Calu3 (cell line): ENCODE measurements around the gene NDUFA3. TPM values are rescaled to one million over a fixed set of nuclear protein-coding genes. Genes with fewer than 3 reads are reported as not detected.

Experiments used
- BruUV-seq: library from RNA; stranded (reverse); fragments of 400-500 nt; replicated peaks from 2 replicates; lab custom pipeline; 2021; lab: Mats Ljungman, UMichigan
- CTCF ChIA-PET: fragments of 300-600 bp; sonication (Branson Sonifier 250); formaldehyde crosslinking; loops from one replicate; lab custom pipeline; 2022; ENCODE audit warnings: antibody characterized with exemption; lab: Charles Lee
- DNase-seq: peaks from one replicate; pipeline ENCODE4 v3.0.0; 2022
- H3K27ac Mint-ChIP-seq: one replicate; pipeline ENCODE4 v1.8.0; 2022; ENCODE audit warnings: mixed read lengths; ENCODE audit not compliant: unreplicated experiment
- H3K27me3 Mint-ChIP-seq: one replicate; pipeline ENCODE4 v1.8.0; 2022; ENCODE audit warnings: mixed read lengths; ENCODE audit not compliant: unreplicated experiment
- H3K36me3 Mint-ChIP-seq: one replicate; pipeline ENCODE4 v1.8.0; 2022; ENCODE audit warnings: mild to moderate bottlenecking, moderate library complexity, mixed read lengths; ENCODE audit not compliant: insufficient read depth, unreplicated experiment
- H3K4me1 Mint-ChIP-seq: one replicate; pipeline ENCODE4 v1.8.0; 2022; ENCODE audit warnings: mild to moderate bottlenecking, low read depth, mixed read lengths; ENCODE audit not compliant: unreplicated experiment
- H3K4me3 Mint-ChIP-seq: one replicate; pipeline ENCODE4 v1.8.0; 2022; ENCODE audit warnings: mild to moderate bottlenecking, low read depth, moderate library complexity, mixed read lengths; ENCODE audit not compliant: unreplicated experiment
- H3K9me3 Mint-ChIP-seq: one replicate; pipeline ENCODE4 v1.8.0; 2022; ENCODE audit warnings: low read depth, mixed read lengths; ENCODE audit not compliant: unreplicated experiment
- intact Hi-C: fragments of 100-400 bp; cut with micrococcal nuclease; formaldehyde crosslinking; loops from one replicate; pipeline ENCODE4 v1.10.0; 2022; ENCODE audit not compliant: unreplicated experiment
- total RNA-seq: library from RNA; stranded (reverse); gene quantifications from 2 replicates; pipeline ENCODE4 v1.2.3, GENCODE V29; 2022
- TF ChIP-seq, protein P1 (sequence below): fragments of 200-600 bp; IDR thresholded peaks from one replicate; pipeline ENCODE4 v1.8.0; 2022; ENCODE audit warnings: antibody characterized with exemption; ENCODE audit not compliant: unreplicated experiment

The NDUFA3 gene
- total RNA-seq, 1 experiment from 2014 or later = 255 TPM

DNA sequence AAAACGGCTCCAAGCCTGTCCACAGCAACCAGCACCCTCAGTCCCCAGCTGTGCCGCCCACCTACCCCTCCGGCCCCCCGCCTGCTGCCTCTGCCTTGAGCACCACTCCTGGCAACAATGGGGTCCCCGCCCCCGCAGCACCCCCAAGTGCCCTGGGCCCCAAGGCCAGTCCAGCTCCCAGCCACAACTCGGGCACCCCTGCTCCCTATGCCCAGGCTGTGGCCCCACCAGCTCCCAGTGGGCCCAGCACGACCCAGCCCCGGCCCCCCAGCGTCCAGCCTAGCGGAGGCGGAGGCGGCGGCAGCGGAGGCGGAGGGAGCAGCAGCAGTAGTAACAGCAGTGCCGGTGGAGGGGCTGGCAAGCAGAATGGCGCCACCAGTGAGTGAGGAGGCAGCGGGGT, 45.5 kb downstream of the NDUFA3 start:
- H3K36me3 Mint-ChIP-seq = peaks cover 89% of the 10 kb centered on the region
- CTCF ChIA-PET = no interaction called here
- TF ChIP-seq, protein P1, sequence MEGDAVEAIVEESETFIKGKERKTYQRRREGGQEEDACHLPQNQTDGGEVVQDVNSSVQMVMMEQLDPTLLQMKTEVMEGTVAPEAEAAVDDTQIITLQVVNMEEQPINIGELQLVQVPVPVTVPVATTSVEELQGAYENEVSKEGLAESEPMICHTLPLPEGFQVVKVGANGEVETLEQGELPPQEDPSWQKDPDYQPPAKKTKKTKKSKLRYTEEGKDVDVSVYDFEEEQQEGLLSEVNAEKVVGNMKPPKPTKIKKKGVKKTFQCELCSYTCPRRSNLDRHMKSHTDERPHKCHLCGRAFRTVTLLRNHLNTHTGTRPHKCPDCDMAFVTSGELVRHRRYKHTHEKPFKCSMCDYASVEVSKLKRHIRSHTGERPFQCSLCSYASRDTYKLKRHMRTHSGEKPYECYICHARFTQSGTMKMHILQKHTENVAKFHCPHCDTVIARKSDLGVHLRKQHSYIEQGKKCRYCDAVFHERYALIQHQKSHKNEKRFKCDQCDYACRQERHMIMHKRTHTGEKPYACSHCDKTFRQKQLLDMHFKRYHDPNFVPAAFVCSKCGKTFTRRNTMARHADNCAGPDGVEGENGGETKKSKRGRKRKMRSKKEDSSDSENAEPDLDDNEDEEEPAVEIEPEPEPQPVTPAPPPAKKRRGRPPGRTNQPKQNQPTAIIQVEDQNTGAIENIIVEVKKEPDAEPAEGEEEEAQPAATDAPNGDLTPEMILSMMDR = no peak
- no TSS peak for BruUV-seq
- no peak for DNase-seq
- no peak overlapping the region for H3K27ac Mint-ChIP-seq
- no peaks in the 10 kb centered on the region for H3K27me3 Mint-ChIP-seq
- intact Hi-C loops = no loop called here
- no peak overlapping the region for H3K4me3 Mint-ChIP-seq
- H3K9me3 Mint-ChIP-seq = no peaks in the 10 kb centered on the region
- H3K4me1 Mint-ChIP-seq = peaks cover 10% of the 10 kb centered on the region

DNA sequence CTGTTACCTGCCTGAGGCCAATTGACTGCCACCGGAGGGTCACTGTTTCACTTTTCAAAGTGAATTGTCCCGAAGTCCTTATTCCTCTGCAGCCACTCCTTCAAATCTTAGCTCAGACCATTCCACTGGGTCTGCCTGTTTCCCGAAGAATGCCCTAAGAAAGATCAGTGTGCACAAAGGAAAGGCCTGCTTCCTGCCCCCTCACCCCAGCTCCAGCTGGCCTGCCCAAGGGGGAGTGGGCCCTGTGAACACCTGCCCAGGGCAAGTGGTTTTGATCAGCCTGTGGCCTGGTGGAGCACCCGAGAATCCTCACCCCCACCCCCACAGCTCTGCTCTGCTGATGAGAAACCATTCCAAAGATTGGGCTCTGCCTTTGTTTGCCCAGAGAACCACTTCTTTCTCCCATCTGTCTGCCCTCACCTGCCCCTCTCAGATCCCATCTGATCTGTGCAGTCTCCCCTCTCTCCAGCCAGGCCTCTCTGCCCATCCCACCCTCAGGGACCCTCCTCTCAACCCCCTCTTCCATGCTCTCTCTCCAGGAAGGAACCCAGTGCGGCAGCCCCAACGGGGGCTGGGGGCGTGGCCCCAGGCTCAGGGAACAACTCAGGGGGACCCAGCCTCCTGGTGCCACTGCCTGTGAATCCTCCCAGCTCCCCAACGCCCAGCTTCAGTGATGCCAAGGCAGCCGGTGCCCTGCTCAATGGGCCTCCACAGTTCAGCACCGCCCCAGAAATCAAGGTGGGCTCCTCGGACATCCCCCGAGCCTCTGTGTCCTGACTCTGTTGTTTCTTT, 46.6 kb downstream of the NDUFA3 start:
- peak overlapping the region; percentile 2 for H3K4me3 Mint-ChIP-seq
- no TSS peak for BruUV-seq
- DNase-seq = no peak

DNA sequence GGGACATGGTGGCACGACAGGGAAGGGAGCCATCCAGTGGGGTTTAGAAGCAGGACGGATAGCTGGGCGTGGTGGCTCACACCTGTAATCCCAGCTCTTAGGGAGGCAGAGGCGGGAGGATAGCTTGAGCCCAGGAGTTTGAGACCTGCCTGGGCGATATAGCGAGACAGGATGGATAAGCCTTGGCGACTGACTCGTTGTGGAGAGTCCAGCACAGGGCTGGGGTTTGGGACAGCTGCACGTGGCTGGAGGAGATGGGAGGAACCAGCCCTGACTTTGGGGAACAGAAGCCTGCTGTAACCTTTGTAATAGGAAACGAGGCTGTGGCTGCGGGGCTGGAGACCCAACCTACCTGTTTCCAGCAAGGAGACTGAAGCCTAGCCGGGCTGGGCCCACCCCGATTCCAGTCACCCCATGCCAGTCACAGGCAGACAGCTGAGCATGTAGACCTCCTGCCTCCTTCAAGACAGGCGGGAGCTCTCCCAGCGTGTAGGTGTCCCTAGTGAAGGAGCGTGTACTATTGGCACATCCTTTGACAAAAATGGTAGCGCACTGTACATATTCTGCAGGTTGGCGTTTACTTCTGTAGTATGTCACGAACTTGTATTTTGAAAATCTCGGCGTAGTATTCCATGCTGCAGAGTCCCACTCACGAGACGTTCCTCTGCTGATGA, 48.8 kb downstream of the NDUFA3 start:
- H3K27ac Mint-ChIP-seq = peak overlapping the region; percentile 6
- BruUV-seq = no TSS peak
- CTCF ChIA-PET = interaction anchor here (0.9 kb wide), 1 partner anchor 20 kb away, joined by 3 read pairs; no protein-coding TSS in a partner anchor
- H3K4me1 Mint-ChIP-seq = peaks cover 1% of the 10 kb centered on the region
- H3K4me3 Mint-ChIP-seq = no peak overlapping the region
- no peaks in the 10 kb centered on the region for H3K27me3 Mint-ChIP-seq
- H3K9me3 Mint-ChIP-seq = no peaks in the 10 kb centered on the region
- H3K36me3 Mint-ChIP-seq = peaks cover 89% of the 10 kb centered on the region
- intact Hi-C loops = no loop called here
- no peak for DNase-seq
- TF ChIP-seq, protein P1 = no peak

More for the DNA sequence above, 46.6 kb downstream of the NDUFA3 start:
- peaks cover 7% of the 10 kb centered on the region for H3K4me1 Mint-ChIP-seq
- H3K36me3 Mint-ChIP-seq = peaks cover 89% of the 10 kb centered on the region
- TF ChIP-seq, protein P1 = no peak
- no peaks in the 10 kb centered on the region for H3K27me3 Mint-ChIP-seq
- peak overlapping the region; percentile 14 for H3K27ac Mint-ChIP-seq
- H3K9me3 Mint-ChIP-seq = no peaks in the 10 kb centered on the region
- CTCF ChIA-PET = interaction anchor here (0.5 kb wide), 1 partner anchor 148 kb away, joined by 3 read pairs; no protein-coding TSS in a partner anchor
- intact Hi-C loops = no loop called here

DNA sequence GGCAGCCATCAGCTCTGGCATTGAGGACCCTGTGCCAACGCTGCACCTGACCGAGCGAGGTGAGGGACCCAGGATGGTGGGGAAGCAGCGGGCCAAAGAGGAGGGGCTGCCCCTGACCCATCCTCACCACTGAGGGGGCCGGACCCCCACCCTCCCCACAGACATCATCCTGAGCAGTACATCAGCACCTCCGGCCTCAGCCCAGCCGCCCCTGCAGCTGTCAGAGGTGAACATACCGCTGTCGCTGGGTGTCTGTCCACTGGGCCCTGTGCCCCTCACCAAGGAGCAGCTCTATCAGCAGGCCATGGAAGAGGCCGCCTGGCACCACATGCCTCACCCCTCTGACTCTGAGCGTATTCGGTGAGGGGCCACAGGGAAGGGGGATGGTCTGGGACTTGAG, 49.6 kb downstream of the NDUFA3 start:
- Mint-ChIP-seq H3K4me3 (no peak overlapping the region), H3K36me3 (peaks cover 89% of the 10 kb centered on the region), H3K27me3 (no peaks in the 10 kb centered on the region), H3K9me3 (no peaks in the 10 kb centered on the region), H3K27ac (peak overlapping the region; percentile 33), H3K4me1 (peaks cover 9% of the 10 kb centered on the region)
- BruUV-seq = no TSS peak
- no peak for DNase-seq
- intact Hi-C loops = no loop called here
- CTCF ChIA-PET = interaction anchor here (0.5 to 0.9 kb wide), 2 partner anchors 20 to 374 kb away, joined by 3 read pairs; no protein-coding TSS in a partner anchor
- TF ChIP-seq, protein P1 = no peak
